Loucy (cell line): Measurements from ENCODE around the gene RRP8.

Experiments
- CTCF ChIP-seq: fragments of 200-600 bp; sonication (generic); conservative IDR thresholded peaks from 2 replicates; pipeline ENCODE4 v1.5.1; 2014; ENCODE audit warnings: mild to moderate bottlenecking, antibody characterized with exemption, low read length
- EZH2phosphoT487 ChIP-seq: fragments of 200-600 bp; IDR thresholded peaks from 2 replicates; pipeline ENCODE4 v1.6.1; 2018; ENCODE audit warnings: antibody characterized with exemption, mild to moderate bottlenecking, moderate library complexity, borderline replicate concordance

DNA sequence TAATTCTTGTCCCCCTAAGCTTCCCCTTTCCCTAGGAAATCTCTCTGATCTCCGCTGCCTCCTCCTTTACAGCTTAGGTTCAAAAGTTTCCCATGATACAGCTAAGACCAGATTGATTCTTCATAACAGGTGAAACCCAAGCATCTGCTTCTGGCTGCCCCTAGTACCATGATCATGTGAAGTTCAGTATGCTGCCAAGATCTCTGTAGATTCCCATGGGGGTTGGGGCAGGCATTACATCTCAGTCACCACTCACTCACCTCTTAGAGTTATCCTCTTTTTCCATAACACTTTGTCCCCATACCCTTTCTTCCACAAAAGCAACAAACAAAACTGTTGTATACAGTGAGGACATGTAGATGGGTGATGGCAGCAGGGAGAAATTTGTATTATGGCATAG is 44.0 kb downstream of the RRP8 start:
- TF ChIP-seq CTCF: no peak
- no peak for TF ChIP-seq EZH2phosphoT487
